ENCODE data around the gene BRI3. TPM values are rescaled to one million over a fixed set of nuclear protein-coding genes. Genes with fewer than 3 reads are reported as not detected.

The BRI3 gene
- total RNA-seq, 2 experiments from 2014 or later: 49.4 to 49.9 TPM

DNA sequence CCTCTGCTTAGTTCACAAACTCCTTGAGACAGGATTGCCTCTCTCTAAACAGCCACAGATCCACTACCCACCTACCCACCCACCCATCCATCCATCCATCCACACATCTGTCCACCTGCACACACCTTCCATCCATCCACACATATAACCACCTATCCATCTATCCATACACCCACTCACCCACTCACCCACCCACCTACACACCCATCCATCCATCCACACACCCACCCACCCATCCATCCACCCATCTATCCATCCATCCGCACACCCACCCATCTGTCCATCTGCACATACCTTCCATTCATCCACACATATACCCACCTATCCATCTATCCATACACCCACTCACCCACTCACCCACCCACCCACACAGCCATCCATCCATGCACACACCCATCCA is 39.1 kb upstream of the BRI3 start:
- no peaks in the 10 kb centered on the region for H3K9me3 Mint-ChIP-seq
- POLR2A ChIA-PET: interaction anchor here (0.9 kb wide), 1 partner anchor 8 kb away, joined by 5 read pairs; no protein-coding TSS in a partner anchor
- H3K4me1 Mint-ChIP-seq: no peaks in the 10 kb centered on the region
- CTCF ChIA-PET: no interaction called here
- H3K4me3 Mint-ChIP-seq: no peak overlapping the region
- H3K36me3 Mint-ChIP-seq (ENCODE audit: low read depth): peaks cover 39% of the 10 kb centered on the region
- no peaks in the 10 kb centered on the region for H3K27me3 Mint-ChIP-seq
- no peak overlapping the region for H3K27ac Mint-ChIP-seq
- no peak for DNase-seq

DNA sequence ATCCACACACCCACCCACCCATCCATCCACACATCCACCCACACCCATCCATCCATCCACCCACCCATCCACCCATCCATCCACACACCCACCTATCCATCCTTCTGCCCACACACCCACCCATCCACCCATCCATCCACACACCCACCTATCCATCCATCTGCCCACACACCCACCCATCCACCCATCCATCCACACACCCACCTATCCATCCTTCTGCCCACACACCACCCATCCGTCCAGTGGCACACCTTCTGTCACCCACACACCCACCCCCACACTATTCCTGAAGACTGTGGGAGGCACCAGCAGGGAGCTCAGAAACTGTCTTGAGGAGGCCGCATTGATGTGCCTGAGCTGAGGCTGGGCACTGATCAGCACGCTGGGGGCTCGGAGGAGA is 38.6 kb upstream of the BRI3 start:
- peaks cover 1% of the 10 kb centered on the region for H3K4me1 Mint-ChIP-seq
- H3K27me3 Mint-ChIP-seq: no peaks in the 10 kb centered on the region
- peaks cover 41% of the 10 kb centered on the region for H3K36me3 Mint-ChIP-seq (ENCODE audit: low read depth)
- CTCF ChIA-PET: no interaction called here
- no peak overlapping the region for H3K4me3 Mint-ChIP-seq
- H3K9me3 Mint-ChIP-seq: no peaks in the 10 kb centered on the region
- no peak overlapping the region for H3K27ac Mint-ChIP-seq
- POLR2A ChIA-PET: no interaction called here
- DNase-seq: no peak

DNA sequence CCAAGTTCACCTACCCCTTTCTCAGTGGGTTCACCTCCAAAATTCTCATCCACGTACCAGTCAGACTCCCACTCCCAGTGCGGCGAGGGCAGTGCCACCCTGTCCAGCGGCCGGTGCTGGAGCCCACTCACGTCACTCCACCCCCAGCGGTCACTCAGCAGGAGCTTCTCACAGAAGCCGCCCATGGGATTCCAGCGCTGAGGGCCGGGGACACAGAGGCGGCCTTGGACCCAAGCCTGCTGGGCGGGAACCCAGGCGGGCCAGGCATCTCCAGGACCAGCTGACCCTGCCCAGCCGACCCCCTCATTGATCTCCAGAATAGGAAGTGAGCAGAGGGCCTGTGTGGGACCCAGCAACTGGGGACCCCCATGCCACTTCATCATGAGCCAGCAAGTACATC is 36.6 kb upstream of the BRI3 start:
- no peaks in the 10 kb centered on the region for H3K9me3 Mint-ChIP-seq
- peaks cover 17% of the 10 kb centered on the region for H3K4me1 Mint-ChIP-seq
- no peak for DNase-seq
- ChIA-PET POLR2A (no interaction called here), CTCF (no interaction called here)
- H3K36me3 Mint-ChIP-seq (ENCODE audit: low read depth): peaks cover 37% of the 10 kb centered on the region
- H3K27me3 Mint-ChIP-seq: no peaks in the 10 kb centered on the region
- H3K4me3 Mint-ChIP-seq: no peak overlapping the region
- no peak overlapping the region for H3K27ac Mint-ChIP-seq

DNA sequence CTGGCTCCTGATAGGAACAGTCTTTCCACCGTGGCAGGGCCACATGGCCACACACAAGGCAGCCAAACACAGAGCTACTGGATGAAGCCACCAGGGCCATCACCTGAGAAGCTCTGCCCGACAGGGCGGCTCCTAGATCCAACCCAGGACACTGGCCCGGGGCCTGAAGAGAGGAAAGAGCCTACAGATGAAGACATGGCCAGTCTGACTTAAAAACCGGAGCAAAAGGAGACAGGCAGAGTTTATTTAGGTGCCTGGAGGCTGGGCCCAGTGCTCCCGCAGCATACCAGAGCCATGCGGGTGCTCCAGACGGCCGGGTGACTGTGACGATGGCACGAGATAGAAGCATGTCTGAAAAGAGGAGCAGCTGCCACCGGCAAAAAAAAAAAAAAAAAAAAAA is 33.3 kb upstream of the BRI3 start:
- Mint-ChIP-seq H3K27ac (peak overlapping the region; percentile 63), H3K36me3 (ENCODE audit: low read depth) (peaks cover 29% of the 10 kb centered on the region), H3K27me3 (no peaks in the 10 kb centered on the region), H3K4me1 (peaks cover 39% of the 10 kb centered on the region), H3K9me3 (no peaks in the 10 kb centered on the region), H3K4me3 (no peak overlapping the region)
- CTCF ChIA-PET: no interaction called here
- POLR2A ChIA-PET: no interaction called here
- no peak for DNase-seq

DNA sequence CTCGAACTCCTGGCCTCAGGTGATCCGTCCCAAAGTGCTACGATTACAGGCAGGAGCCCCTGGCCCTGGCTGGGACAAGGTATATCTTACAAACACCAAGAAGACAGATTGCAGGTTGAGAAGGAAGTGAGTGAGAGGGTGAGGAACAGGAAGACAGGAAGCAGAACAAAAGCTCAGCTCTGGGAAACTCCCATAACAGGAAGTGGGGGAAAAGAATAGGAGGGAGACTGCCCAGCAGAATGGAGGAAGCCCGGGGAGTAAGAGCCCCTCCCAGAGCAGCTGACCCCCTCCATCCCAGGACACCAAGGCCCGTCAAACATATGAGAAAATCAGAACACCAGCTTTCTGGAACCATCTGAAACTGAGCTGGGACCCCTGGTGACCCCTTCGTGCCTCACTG is 32.4 kb upstream of the BRI3 start:
- CTCF ChIA-PET: interaction anchor here (0.7 to 1.7 kb wide), 2 partner anchors 143 to 215 kb away, joined by 3 to 5 read pairs; no protein-coding TSS in a partner anchor
- POLR2A ChIA-PET: no interaction called here
- H3K27me3 Mint-ChIP-seq: no peaks in the 10 kb centered on the region
- H3K9me3 Mint-ChIP-seq: no peaks in the 10 kb centered on the region
- H3K36me3 Mint-ChIP-seq (ENCODE audit: low read depth): peaks cover 29% of the 10 kb centered on the region
- DNase-seq: no peak
- peak overlapping the region; percentile 99 for H3K27ac Mint-ChIP-seq
- H3K4me1 Mint-ChIP-seq: peaks cover 43% of the 10 kb centered on the region
- peak overlapping the region; percentile 37 for H3K4me3 Mint-ChIP-seq

DNA sequence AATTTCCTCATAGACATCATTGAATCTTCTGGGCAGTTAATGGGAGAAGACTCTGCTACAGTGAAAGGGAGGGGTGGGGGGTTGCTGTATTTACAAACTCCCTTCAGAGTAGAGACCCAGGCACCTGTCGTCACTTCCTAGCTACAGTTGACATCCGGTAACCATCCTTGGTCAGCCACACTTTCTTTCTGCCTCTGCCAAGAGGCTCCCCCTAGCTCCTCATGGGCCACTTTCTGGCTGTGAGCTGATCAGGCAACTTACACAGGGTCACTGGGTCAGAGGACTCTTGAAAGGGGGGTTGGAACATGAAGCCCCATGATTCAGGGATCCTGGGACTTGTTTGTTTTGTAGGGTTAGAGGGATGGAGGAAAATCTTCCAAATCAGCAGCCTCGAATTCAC is 30.7 kb upstream of the BRI3 start:
- Mint-ChIP-seq H3K27ac (peak overlapping the region; percentile 99), H3K27me3 (no peaks in the 10 kb centered on the region), H3K4me3 (peak overlapping the region; percentile 95), H3K4me1 (peaks cover 53% of the 10 kb centered on the region), H3K36me3 (ENCODE audit: low read depth) (peaks cover 28% of the 10 kb centered on the region), H3K9me3 (no peaks in the 10 kb centered on the region)
- DNase-seq: peak; percentile 66
- CTCF ChIA-PET: interaction anchor here (0.6 to 2.2 kb wide), 7 partner anchors 9 to 230 kb away, joined by 3 to 9 read pairs (median 4); no protein-coding TSS in a partner anchor
- POLR2A ChIA-PET: interaction anchor here (0.8 to 3.1 kb wide), 17 partner anchors 9 to 629 kb away, joined by 3 to 33 read pairs (median 4); partner anchors contain the start of genes BRI3 and TRRAP

DNA sequence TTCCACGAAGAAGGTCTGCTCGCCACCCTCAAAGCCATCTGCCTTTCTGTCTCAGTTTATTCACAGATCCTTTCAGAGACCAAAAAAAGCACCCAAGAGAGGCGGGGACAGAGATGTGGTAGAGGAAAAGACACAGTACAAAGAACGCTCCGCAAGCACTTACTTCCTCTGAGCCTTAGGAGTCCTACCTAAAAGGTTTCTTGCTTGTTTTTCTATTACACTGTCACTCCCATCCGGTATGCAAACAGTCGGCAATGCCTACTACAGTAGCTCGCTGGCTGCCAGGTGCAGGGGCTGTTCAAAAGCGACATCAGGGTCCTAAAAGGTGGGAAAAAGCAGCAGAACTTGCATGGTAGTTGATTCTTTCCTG is 30.3 kb upstream of the BRI3 start:
- CTCF ChIA-PET: interaction anchor here (1.0 to 2.2 kb wide), 3 partner anchors 49 to 230 kb away, joined by 3 to 9 read pairs (median 7); no protein-coding TSS in a partner anchor
- Mint-ChIP-seq H3K9me3 (no peaks in the 10 kb centered on the region), H3K27ac (peak overlapping the region; percentile 99), H3K4me3 (peak overlapping the region; percentile 95), H3K27me3 (no peaks in the 10 kb centered on the region), H3K36me3 (ENCODE audit: low read depth) (peaks cover 29% of the 10 kb centered on the region), H3K4me1 (peaks cover 57% of the 10 kb centered on the region)
- POLR2A ChIA-PET: interaction anchor here (0.8 to 3.1 kb wide), 16 partner anchors 9 to 628 kb away, joined by 3 to 33 read pairs (median 4); partner anchors contain the start of genes BRI3 and TRRAP
- DNase-seq: peak; percentile 59

DNA sequence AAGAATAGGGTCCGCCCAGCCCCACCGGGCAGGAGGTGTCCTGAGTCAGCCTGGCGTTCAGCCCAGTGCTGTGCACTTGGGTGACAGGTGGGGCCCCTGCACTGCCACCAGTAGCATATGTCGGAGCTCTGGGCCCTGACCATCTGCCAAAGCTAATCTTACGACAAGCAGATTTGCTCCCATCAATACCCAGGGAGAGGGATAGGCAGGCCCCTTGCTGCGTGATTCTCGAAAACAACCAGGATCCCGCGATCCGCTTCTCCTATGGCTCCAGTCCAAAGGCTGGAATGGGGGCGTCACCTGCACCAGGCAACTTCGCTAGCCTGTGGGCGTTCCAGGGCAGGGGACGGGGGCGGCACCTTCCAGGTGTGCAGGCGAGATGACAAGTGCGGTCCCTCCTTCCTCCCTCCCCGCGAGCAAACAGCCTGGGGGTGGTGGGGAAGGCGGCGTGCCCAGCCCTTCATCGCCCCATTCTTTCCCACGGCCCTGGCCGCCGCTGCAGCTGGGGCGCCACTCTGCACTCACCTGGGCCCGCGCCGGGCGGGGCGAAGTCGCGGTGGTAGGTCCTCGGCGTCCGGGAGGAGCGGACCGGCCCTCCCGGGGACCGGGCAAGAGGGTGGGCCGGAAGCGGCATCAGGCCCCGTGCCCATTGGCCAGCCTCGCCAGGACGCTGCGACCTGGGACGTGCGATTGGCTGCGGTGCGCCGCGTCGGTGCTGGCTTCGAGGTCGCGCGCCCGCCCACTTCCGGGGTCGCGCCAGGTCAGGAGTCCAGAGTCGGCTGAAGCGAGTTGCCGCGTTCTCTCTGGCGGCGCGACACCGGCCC is 29.7 kb upstream of the BRI3 start, which contains the start of gene TECPR1:
TECPR1 (minus strand) TSS at position 632 of the 824 bp plus-strand sequence. CDS start 6,086 bp downstream, outside the sequence.
- ChIA-PET CTCF (interaction anchor here (1.3 to 2.2 kb wide), 2 partner anchors 14 to 49 kb away, joined by 3 to 9 read pairs; no protein-coding TSS in a partner anchor), POLR2A (interaction anchor here (1.2 to 3.1 kb wide), 11 partner anchors 8 to 626 kb away, joined by 3 to 33 read pairs (median 5); partner anchors contain the start of genes BRI3 and TRRAP)
- peaks cover 35% of the 10 kb centered on the region for H3K36me3 Mint-ChIP-seq (ENCODE audit: low read depth)
- H3K4me1 Mint-ChIP-seq: peaks cover 63% of the 10 kb centered on the region
- peak within 1 kb of the TSS; percentile 95 for H3K4me3 Mint-ChIP-seq
- H3K27ac Mint-ChIP-seq: peak within 1 kb of the TSS; percentile 99
- H3K27me3 Mint-ChIP-seq: no peaks in the 10 kb centered on the region
- no peaks in the 10 kb centered on the region for H3K9me3 Mint-ChIP-seq
- peak; percentile 93 for DNase-seq

DNA sequence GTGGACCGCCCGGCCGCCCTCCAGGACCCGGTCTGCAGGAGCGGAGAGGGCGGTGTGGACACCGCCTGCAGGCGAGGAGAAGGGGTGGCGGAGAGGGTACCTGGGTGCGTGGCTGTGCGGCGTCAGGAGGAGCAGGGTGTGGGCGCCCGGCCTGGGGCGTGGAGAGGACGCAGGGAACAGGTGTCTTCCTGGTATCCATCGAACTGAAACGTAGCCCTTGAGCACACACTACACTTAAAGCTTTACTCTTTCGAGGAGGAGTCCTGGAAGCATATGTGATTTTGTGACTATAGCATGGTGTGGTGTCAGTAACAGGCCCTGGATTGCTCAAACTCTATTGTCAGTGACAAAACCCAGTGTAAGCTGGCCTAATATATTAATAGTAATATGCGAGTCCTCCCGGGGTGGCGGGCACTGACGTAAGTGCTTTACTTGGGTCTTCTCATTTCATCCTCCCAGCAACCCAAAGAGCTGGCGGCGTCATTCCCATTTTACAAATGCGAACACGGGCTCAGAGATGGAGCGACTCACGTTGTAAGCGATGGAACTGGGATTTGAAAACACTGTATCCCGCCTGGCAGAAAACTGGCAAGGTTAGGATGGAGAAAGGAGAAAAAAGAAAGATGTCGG is 28.9 kb upstream of the BRI3 start:
- no peaks in the 10 kb centered on the region for H3K27me3 Mint-ChIP-seq
- CTCF ChIA-PET: interaction anchor here (1.3 kb wide), 1 partner anchor 13 kb away, joined by 3 read pairs; no protein-coding TSS in a partner anchor
- DNase-seq: no peak
- H3K4me1 Mint-ChIP-seq: peaks cover 65% of the 10 kb centered on the region
- peaks cover 38% of the 10 kb centered on the region for H3K36me3 Mint-ChIP-seq (ENCODE audit: low read depth)
- POLR2A ChIA-PET: interaction anchor here (1.4 to 3.1 kb wide), 3 partner anchors 32 to 626 kb away, joined by 3 to 33 read pairs (median 3); partner anchors contain the start of gene TRRAP
- peak overlapping the region; percentile 95 for H3K4me3 Mint-ChIP-seq
- peak overlapping the region; percentile 99 for H3K27ac Mint-ChIP-seq
- no peaks in the 10 kb centered on the region for H3K9me3 Mint-ChIP-seq

DNA sequence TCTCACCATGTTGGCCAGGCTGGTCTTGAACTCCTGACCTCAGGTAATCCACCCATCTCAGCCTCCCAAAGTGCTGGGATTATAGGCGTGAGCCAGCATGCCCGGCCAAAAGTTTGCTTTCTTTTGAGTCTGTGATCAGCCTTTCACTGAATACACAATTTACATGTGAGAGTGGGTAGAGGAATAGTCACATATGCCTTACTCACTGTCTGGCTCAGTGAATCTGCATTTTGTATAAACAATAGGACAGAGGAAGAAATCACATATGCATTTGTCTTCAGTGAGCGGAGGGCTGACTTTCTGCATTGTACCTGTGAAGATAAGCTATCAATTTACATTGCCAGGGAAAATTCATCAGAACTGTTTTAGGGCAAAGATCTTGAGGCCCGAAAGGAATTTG is 27.0 kb upstream of the BRI3 start:
- Mint-ChIP-seq H3K27ac (peak overlapping the region; percentile 77), H3K4me3 (no peak overlapping the region), H3K9me3 (no peaks in the 10 kb centered on the region), H3K4me1 (peaks cover 52% of the 10 kb centered on the region), H3K36me3 (ENCODE audit: low read depth) (peaks cover 30% of the 10 kb centered on the region), H3K27me3 (no peaks in the 10 kb centered on the region)
- ChIA-PET POLR2A (interaction anchor here (1.7 kb wide), 1 partner anchor 147 kb away, joined by 5 read pairs; no protein-coding TSS in a partner anchor), CTCF (interaction anchor here (0.5 kb wide), 1 partner anchor 17 kb away, joined by 3 read pairs; no protein-coding TSS in a partner anchor)
- DNase-seq: no peak

DNA sequence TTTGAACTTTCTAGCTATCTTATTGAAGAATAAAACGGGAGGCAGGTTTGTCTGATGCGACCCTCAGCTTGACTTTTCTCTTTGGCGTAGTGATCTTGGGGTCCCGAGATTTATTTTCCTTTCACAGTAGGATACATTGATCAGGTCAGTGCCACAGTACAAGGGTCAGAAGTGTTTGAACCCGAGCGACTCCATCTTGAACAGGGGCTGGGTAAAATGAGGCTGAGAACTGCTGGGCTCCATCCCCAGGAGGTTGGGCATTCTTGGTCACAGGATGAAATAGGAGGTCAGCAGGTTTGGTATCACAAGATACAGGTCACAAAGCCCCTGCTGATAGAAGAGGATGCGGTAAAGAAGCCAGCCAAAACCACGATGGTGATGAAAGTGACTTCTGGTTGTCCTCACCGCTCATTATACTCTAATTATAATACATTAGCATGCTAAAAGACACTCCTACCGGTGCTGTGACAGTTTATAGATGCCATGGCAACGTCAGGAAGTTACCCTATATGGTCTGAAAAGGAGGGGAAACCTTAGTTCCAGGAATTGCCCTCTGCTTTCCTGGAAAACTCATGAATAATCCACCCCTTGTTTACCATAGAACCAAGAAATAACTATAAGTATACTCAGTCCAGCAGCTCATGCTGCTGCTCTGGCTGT is 26.4 kb upstream of the BRI3 start:
- Mint-ChIP-seq H3K9me3 (no peaks in the 10 kb centered on the region), H3K27me3 (no peaks in the 10 kb centered on the region), H3K4me1 (peaks cover 46% of the 10 kb centered on the region), H3K27ac (peak overlapping the region; percentile 77), H3K4me3 (no peak overlapping the region), H3K36me3 (ENCODE audit: low read depth) (peaks cover 27% of the 10 kb centered on the region)
- ChIA-PET CTCF (interaction anchor here (0.5 kb wide), 1 partner anchor 16 kb away, joined by 3 read pairs; no protein-coding TSS in a partner anchor), POLR2A (interaction anchor here (1.7 kb wide), 1 partner anchor 148 kb away, joined by 5 read pairs; no protein-coding TSS in a partner anchor)
- peak; percentile 59 for DNase-seq

DNA sequence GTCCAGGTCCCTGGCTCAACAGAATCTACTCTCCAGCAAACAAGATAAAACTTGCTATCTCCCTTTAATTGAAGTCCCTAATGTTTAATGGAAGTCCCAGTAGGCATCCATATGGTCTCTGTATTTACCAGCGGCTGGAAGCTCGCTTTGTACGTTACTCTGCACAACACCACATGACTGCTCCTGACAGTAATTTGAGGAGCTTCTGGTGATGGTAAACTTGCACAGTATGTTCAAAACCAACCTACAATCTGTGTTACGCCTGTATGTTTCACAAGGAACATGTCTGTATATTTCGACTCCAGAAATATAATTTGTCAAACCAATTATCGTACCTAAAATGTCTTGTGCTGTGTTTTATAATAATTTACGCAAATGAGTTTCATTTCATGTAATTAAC is 25.1 kb upstream of the BRI3 start:
- no peaks in the 10 kb centered on the region for H3K9me3 Mint-ChIP-seq
- peaks cover 34% of the 10 kb centered on the region for H3K36me3 Mint-ChIP-seq (ENCODE audit: low read depth)
- no peak for DNase-seq
- ChIA-PET POLR2A (no interaction called here), CTCF (no interaction called here)
- no peak overlapping the region for H3K4me3 Mint-ChIP-seq
- H3K4me1 Mint-ChIP-seq: peaks cover 36% of the 10 kb centered on the region
- no peaks in the 10 kb centered on the region for H3K27me3 Mint-ChIP-seq
- H3K27ac Mint-ChIP-seq: peak overlapping the region; percentile 26

All from activated CD4-positive, alpha-beta memory T cell treated with anti-CD3 and anti-CD28 coated beads, Interleukin-2, amount 10 ng/mL, durations not matched to agents 7 days and 5 days (primary cell).